K562 (cell line): Measurements from ENCODE around the gene FGF11. TPM values are rescaled to one million over a fixed set of nuclear protein-coding genes. Genes with fewer than 3 reads are reported as not detected.

Experiments
- CHD4 ChIP-seq: fragments of 200-600 bp; sonication (generic); IDR thresholded peaks from 3 replicates; pipeline ENCODE4 v1.6.1; 2012; ENCODE audit warnings: low read depth, mild to moderate bottlenecking, mixed read lengths, low read length, inconsistent platforms; ENCODE audit not compliant: insufficient read depth, insufficient replicate concordance, poor library complexity, severe bottlenecking
- FOXK2 ChIP-seq, 2 experiments: fragments of 450-650 bp; IDR thresholded peaks in 1 of 2; conservative IDR thresholded peaks in 1 of 2; 2 replicates each; pipeline ENCODE4 v1.6.1; 2016; ENCODE audit warnings: low read depth in 2 of 2, mild to moderate bottlenecking in 1 of 2
- MYBL2 ChIP-seq, 2 experiments: fragments of 450-650 bp in 1 of 2; sonication (generic) in 1 of 2; formaldehyde crosslinking in 1 of 2; IDR thresholded peaks; 2 replicates each; pipeline versions ENCODE4 v1.6.1 to v1.8.1; 2017 to 2022; ENCODE audit warnings: borderline replicate concordance in 1 of 2, inconsistent platforms in 1 of 2, low read depth in 1 of 2, mild to moderate bottlenecking in 1 of 2, missing genetic modification reagents in 1 of 2, moderate library complexity in 1 of 2
- NFYB ChIP-seq: IDR thresholded peaks from 2 replicates; pipeline ENCODE4 v1.6.1; 2011; ENCODE audit warnings: mild to moderate bottlenecking, moderate library complexity; ENCODE audit not compliant: insufficient read length; ENCODE audit errors: extremely low read depth
- NR2C2 ChIP-seq, 2 experiments: fragments of 200-800 bp in 1 of 2; sonication (Bioruptor generic) in 1 of 2; sonication (generic) in 1 of 2; formaldehyde crosslinking in 1 of 2; IDR thresholded peaks; 2 replicates each; pipeline versions ENCODE4 v1.6.1 to v1.8.0; 2016 to 2022; ENCODE audit warnings: mild to moderate bottlenecking in 1 of 2, missing compliant biosample characterization in 1 of 2, missing genetic modification characterization in 1 of 2, missing genetic modification reagents in 1 of 2
- POLR2AphosphoS5 ChIP-seq: IDR thresholded peaks from 2 replicates; pipeline ENCODE4 v1.6.1; 2011; ENCODE audit warnings: mild to moderate bottlenecking, low read depth, low read length, moderate library complexity; ENCODE audit not compliant: control insufficient read depth, insufficient read depth
- POLR2H ChIP-seq: IDR thresholded peaks from 2 replicates; pipeline ENCODE4 v1.6.1; 2016; ENCODE audit warnings: missing genetic modification characterization, low read depth, mild to moderate bottlenecking, control low read depth, missing compliant biosample characterization, moderate library complexity
- RNF2 ChIP-seq: sonication (generic); IDR thresholded peaks from 2 replicates; pipeline ENCODE4 v1.6.1; 2016
- SETDB1 ChIP-seq: IDR thresholded peaks from one replicate; pipeline ENCODE4 v1.6.1; 2012; ENCODE audit warnings: low read length, control low read depth, inconsistent platforms
- SMAD4 ChIP-seq: fragments of 250-450 bp; sonication (Bioruptor Pico); conservative IDR thresholded peaks from 2 replicates; pipeline ENCODE4 v1.8.0; 2021; ENCODE audit warnings: inconsistent platforms, mild to moderate bottlenecking, moderate library complexity
- TGIF2 ChIP-seq: sonication (generic); formaldehyde crosslinking; IDR thresholded peaks from 2 replicates; pipeline ENCODE4 v1.8.1; 2022; ENCODE audit warnings: mild to moderate bottlenecking, missing genetic modification reagents, moderate library complexity
- ZNF146 ChIP-seq: IDR thresholded peaks from one replicate; pipeline ENCODE4 v1.6.1; 2018; ENCODE audit warnings: missing compliant biosample characterization; ENCODE audit not compliant: unreplicated experiment
- ZNF766 ChIP-seq: fragments of 200-800 bp; sonication (Bioruptor generic); conservative IDR thresholded peaks from 2 replicates; pipeline ENCODE4 v1.6.1; 2016; ENCODE audit warnings: missing genetic modification characterization, missing compliant biosample characterization
- ZSCAN32 ChIP-seq: fragments of 450-650 bp; formaldehyde crosslinking; IDR thresholded peaks from 2 replicates; pipeline ENCODE4 v1.4.0; 2020; ENCODE audit warnings: mild to moderate bottlenecking, moderate library complexity
- polyA plus RNA-seq, 8 experiments: library from polyadenylated mRNA; depleted of rRNA in 4 of 8; stranded (reverse) in 5 of 8; unstranded in 3 of 8; fragments of >200 nt; fragmentation: Nextera tagmentation in 2 of 8; fragmentation: Illumina TruSeq in 1 of 8; extraction: Ambion mirVana in 2 of 8; extraction: Trizol in 1 of 8; gene quantifications; 2 replicates each; pipeline versions ENCODE4 v1.2.1 to v1.2.3, GENCODE V29; 2011 to 2014; ENCODE audit warnings: inconsistent platforms in 1 of 8, missing spikeins in 1 of 8
- total RNA-seq, 7 experiments: library from RNA; depleted of rRNA in 6 of 7; stranded (reverse); fragments of >200 nt in 6 of 7; fragmentation: Illumina TruSeq in 2 of 7; extraction: Trizol in 2 of 7; gene quantifications; 2 replicates each; pipeline versions ENCODE4 v1.2.1 to v1.2.3, GENCODE V29; 2011 to 2021; ENCODE audit warnings: low replicate concordance in 1 of 7
- TF ChIP-seq, protein P1 (sequence below): conservative IDR thresholded peaks from 2 replicates; pipeline ENCODE4 v1.6.1; 2011; ENCODE audit warnings: low read depth, mild to moderate bottlenecking, low read length; ENCODE audit not compliant: control insufficient read depth
- TF ChIP-seq, protein P2 (sequence below): fragments of 450-650 bp; IDR thresholded peaks from 2 replicates; pipeline ENCODE4 v1.6.1; 2017; ENCODE audit warnings: antibody characterized with exemption, mild to moderate bottlenecking
- TF ChIP-seq, protein P3 (sequence below): fragments of 250-450 bp; sonication (Bioruptor Pico); IDR thresholded peaks from 2 replicates; pipeline ENCODE4 v1.9.0; 2021; ENCODE audit warnings: mild to moderate bottlenecking, inconsistent platforms

The FGF11 gene
- total and polyA plus RNA-seq, 9 of the 15 experiments (the other 6 are each of a cell fraction or from before 2014, with no cell fraction given) = 1.2 to 7.5 (median 3.0) TPM

DNA sequence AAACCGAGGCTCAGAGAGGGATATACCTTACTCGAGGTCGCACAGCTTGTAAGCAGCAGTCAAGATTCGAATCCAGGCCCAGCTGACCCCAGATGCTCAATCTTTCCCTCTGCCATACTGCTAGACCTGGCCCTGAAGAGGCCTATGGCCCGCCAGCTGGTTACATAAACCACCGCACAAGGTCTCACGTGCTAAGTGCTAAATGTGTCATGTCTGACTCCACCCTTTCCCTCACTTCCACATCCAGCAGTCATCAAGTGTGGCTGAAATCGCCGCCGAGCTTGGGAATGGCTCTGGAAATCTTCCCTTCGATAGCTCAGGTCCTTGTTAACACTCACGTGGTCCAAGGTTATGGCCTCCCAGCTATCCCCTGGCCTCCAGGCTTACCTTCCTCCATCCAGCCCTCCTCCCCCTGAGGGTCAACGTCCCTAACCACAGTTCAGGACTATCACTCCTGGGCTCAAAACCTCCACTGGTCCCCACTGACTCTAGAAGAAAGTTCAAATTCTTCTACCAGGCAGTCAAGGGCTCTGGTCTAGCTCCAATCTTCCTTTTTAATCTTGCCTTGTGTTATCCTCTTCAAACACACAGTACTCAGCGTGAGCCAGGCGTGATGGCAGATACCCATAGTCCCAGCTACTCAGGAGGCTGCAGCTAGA is 36.6 kb downstream of the FGF11 start (continued):
- no peak for TF ChIP-seq POLR2H
- TF ChIP-seq MYBL2 (IDR thresholded peaks at IDR 0.05; ENCODE audit: low read depth) = no peak
- TF ChIP-seq MYBL2 (CRISPR knock-in tag; IDR thresholded peaks at IDR 0.05; ENCODE audit: borderline replicate concordance) = no peak
- no peak for TF ChIP-seq TGIF2
- TF ChIP-seq CHD4 = no peak
- TF ChIP-seq SETDB1 = no peak
- 0 out of 2 replicates have a peak, but pooled peaks have one; percentile 53 for TF ChIP-seq SMAD4 (CRISPR knock-in tag)
- 0 out of 2 replicates have a peak, but pooled peaks have one; percentile 45 for TF ChIP-seq ZNF766 (CRISPR knock-in tag)
- TF ChIP-seq ZNF146 (CRISPR knock-in tag) = no peak
- no peak for TF ChIP-seq NR2C2 (CRISPR knock-in tag; IDR thresholded peaks at IDR 0.05)
- TF ChIP-seq NR2C2 (tag; IDR thresholded peaks at IDR 0.05) = peak; percentile 43; the same call in 1 of the 2 replicates
- TF ChIP-seq ZSCAN32 (CRISPR knock-in tag) = no peak
- TF ChIP-seq, protein P1, sequence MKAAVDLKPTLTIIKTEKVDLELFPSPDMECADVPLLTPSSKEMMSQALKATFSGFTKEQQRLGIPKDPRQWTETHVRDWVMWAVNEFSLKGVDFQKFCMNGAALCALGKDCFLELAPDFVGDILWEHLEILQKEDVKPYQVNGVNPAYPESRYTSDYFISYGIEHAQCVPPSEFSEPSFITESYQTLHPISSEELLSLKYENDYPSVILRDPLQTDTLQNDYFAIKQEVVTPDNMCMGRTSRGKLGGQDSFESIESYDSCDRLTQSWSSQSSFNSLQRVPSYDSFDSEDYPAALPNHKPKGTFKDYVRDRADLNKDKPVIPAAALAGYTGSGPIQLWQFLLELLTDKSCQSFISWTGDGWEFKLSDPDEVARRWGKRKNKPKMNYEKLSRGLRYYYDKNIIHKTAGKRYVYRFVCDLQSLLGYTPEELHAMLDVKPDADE = no peak
- TF ChIP-seq RNF2 = peak; percentile 61; the same call in 1 of the 2 replicates
- TF ChIP-seq, protein P2, sequence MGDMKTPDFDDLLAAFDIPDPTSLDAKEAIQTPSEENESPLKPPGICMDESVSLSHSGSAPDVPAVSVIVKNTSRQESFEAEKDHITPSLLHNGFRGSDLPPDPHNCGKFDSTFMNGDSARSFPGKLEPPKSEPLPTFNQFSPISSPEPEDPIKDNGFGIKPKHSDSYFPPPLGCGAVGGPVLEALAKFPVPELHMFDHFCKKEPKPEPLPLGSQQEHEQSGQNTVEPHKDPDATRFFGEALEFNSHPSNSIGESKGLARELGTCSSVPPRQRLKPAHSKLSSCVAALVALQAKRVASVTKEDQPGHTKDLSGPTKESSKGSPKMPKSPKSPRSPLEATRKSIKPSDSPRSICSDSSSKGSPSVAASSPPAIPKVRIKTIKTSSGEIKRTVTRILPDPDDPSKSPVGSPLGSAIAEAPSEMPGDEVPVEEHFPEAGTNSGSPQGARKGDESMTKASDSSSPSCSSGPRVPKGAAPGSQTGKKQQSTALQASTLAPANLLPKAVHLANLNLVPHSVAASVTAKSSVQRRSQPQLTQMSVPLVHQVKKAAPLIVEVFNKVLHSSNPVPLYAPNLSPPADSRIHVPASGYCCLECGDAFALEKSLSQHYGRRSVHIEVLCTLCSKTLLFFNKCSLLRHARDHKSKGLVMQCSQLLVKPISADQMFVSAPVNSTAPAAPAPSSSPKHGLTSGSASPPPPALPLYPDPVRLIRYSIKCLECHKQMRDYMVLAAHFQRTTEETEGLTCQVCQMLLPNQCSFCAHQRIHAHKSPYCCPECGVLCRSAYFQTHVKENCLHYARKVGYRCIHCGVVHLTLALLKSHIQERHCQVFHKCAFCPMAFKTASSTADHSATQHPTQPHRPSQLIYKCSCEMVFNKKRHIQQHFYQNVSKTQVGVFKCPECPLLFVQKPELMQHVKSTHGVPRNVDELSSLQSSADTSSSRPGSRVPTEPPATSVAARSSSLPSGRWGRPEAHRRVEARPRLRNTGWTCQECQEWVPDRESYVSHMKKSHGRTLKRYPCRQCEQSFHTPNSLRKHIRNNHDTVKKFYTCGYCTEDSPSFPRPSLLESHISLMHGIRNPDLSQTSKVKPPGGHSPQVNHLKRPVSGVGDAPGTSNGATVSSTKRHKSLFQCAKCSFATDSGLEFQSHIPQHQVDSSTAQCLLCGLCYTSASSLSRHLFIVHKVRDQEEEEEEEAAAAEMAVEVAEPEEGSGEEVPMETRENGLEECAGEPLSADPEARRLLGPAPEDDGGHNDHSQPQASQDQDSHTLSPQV = peak; percentile 45; the same call in 1 of the 2 replicates
- TF ChIP-seq POLR2AphosphoS5 = peak; percentile 57; the same call in 1 of the 2 replicates
- no peak for TF ChIP-seq FOXK2 (conservative IDR thresholded peaks at IDR 0.05 in 1 of 2, IDR thresholded peaks at IDR 0.05 in 1 of 2; ENCODE audit: low read depth in 2 of 2)
- TF ChIP-seq, protein P3, sequence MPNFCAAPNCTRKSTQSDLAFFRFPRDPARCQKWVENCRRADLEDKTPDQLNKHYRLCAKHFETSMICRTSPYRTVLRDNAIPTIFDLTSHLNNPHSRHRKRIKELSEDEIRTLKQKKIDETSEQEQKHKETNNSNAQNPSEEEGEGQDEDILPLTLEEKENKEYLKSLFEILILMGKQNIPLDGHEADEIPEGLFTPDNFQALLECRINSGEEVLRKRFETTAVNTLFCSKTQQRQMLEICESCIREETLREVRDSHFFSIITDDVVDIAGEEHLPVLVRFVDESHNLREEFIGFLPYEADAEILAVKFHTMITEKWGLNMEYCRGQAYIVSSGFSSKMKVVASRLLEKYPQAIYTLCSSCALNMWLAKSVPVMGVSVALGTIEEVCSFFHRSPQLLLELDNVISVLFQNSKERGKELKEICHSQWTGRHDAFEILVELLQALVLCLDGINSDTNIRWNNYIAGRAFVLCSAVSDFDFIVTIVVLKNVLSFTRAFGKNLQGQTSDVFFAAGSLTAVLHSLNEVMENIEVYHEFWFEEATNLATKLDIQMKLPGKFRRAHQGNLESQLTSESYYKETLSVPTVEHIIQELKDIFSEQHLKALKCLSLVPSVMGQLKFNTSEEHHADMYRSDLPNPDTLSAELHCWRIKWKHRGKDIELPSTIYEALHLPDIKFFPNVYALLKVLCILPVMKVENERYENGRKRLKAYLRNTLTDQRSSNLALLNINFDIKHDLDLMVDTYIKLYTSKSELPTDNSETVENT (CRISPR knock-in tag) = no peak
- no peak for TF ChIP-seq NFYB
